CD4-positive, alpha-beta T cell treated with Interleukin-17A for 1 hour (primary cell): ENCODE measurements around the gene GON7.

ENCODE experiments used
- DNase-seq: peaks from one replicate; pipeline ENCODE4 v3.0.0-alpha.2; 2020

Gene GON7

DNA sequence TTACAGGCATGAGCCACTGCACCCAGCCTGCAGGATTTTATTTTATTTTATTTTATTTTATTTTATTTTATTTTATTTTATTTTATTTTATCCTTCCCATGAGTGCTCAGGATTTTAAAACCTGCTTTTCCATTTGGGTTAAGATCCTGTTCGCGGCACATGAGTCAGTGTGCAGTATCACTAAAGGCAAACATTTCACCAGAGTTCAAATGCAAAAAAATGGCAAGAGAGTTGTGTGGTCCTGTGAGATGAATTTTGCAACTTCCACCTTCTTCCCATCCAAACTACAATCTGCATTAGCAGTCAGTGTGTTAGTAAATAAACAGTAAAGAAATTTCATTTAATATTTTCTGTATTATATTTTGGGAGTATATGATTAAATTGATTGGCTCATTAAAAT lies 51.2 kb downstream of the GON7 start:
- DNase-seq = no peak

GRCh38 chr14:93153121-93153520 lies 53.7 kb downstream of the GON7 start:
- DNase-seq = no peak
